Trophoblast cell (in vitro differentiated cells and primary cell): Measurements from ENCODE around the gene RPTOR.

ENCODE experiments used
- DNase-seq, 2 donors: peaks; one replicate each; pipeline ENCODE4 v3.0.0-alpha.2; 2016
- H2AFZ ChIP-seq: 2 replicates; pipeline ENCODE4 v1.6.1; 2013; ENCODE audit warnings: low read length, moderate library complexity, mild to moderate bottlenecking; ENCODE audit not compliant: insufficient read depth, poor library complexity
- H2AK5ac ChIP-seq: 2 replicates; pipeline ENCODE4 v1.6.1; 2013; ENCODE audit warnings: mild to moderate bottlenecking, low read length
- H2BK120ac ChIP-seq: 2 replicates; pipeline ENCODE4 v1.6.1; 2013; ENCODE audit warnings: low read length, mild to moderate bottlenecking, moderate library complexity; ENCODE audit not compliant: insufficient read depth, poor library complexity
- H2BK12ac ChIP-seq: 2 replicates; pipeline ENCODE4 v1.6.1; 2013; ENCODE audit warnings: mild to moderate bottlenecking, low read length, moderate library complexity
- H2BK5ac ChIP-seq: 2 replicates; pipeline ENCODE4 v1.6.1; 2013; ENCODE audit warnings: low read length, low read depth, moderate library complexity, mild to moderate bottlenecking; ENCODE audit not compliant: poor library complexity
- H3K14ac ChIP-seq: 2 replicates; pipeline ENCODE4 v1.6.1; 2013; ENCODE audit warnings: mild to moderate bottlenecking, low read length
- H3K18ac ChIP-seq: 2 replicates; pipeline ENCODE4 v1.6.1; 2013; ENCODE audit warnings: mild to moderate bottlenecking, low read length
- H3K23ac ChIP-seq: 2 replicates; pipeline ENCODE4 v1.6.1; 2013; ENCODE audit warnings: low read length
- H3K27ac ChIP-seq: 2 replicates; pipeline ENCODE4 v1.5.1; 2013; ENCODE audit warnings: low read depth, mild to moderate bottlenecking, inconsistent platforms, low read length, moderate library complexity
- H3K27me3 ChIP-seq: 2 replicates; pipeline ENCODE4 v1.6.1; 2013; ENCODE audit warnings: inconsistent platforms, mild to moderate bottlenecking, low read length, moderate library complexity; ENCODE audit not compliant: insufficient read depth
- H3K36me3 ChIP-seq, 2 experiments: 1 replicate in 1 of 2; 2 replicates in 1 of 2; pipeline ENCODE4 v1.6.1; 2013; ENCODE audit warnings: low read length in 2 of 2, mild to moderate bottlenecking in 2 of 2, moderate library complexity in 1 of 2; ENCODE audit not compliant: insufficient read depth in 2 of 2, control insufficient read depth in 1 of 2
- H3K4ac ChIP-seq: 2 replicates; pipeline ENCODE4 v1.6.1; 2013; ENCODE audit warnings: low read depth, mild to moderate bottlenecking, low read length, moderate library complexity
- H3K4me1 ChIP-seq, 2 experiments: 1 replicate in 1 of 2; 2 replicates in 1 of 2; pipeline ENCODE4 v1.6.1; 2013; ENCODE audit warnings: low read length in 2 of 2, mild to moderate bottlenecking in 2 of 2, moderate library complexity in 1 of 2; ENCODE audit not compliant: insufficient read depth in 2 of 2, control insufficient read depth in 1 of 2
- H3K4me2 ChIP-seq: 2 replicates; pipeline ENCODE4 v1.6.1; 2013; ENCODE audit warnings: inconsistent platforms, mild to moderate bottlenecking, low read length, moderate library complexity
- H3K4me3 ChIP-seq: 2 replicates; pipeline ENCODE4 v1.5.1; 2013; ENCODE audit warnings: mild to moderate bottlenecking, low read depth, low read length, inconsistent platforms
- H3K79me1 ChIP-seq: one replicate; pipeline ENCODE4 v1.6.1; 2013; ENCODE audit warnings: low read length
- H3K79me2 ChIP-seq: 2 replicates; pipeline ENCODE4 v1.6.1; 2013; ENCODE audit warnings: low read length, mild to moderate bottlenecking; ENCODE audit not compliant: control insufficient read depth, insufficient read depth, poor library complexity
- H3K9ac ChIP-seq: 2 replicates; pipeline ENCODE4 v1.6.1; 2013; ENCODE audit warnings: mild to moderate bottlenecking, low read length
- H3K9me3 ChIP-seq: 2 replicates; pipeline ENCODE4 v1.6.1; 2013; ENCODE audit warnings: low read depth, mild to moderate bottlenecking, control low read depth, inconsistent platforms, low read length; ENCODE audit not compliant: insufficient read depth
- H4K12ac ChIP-seq: 2 replicates; pipeline ENCODE4 v1.6.1; 2013; ENCODE audit warnings: low read depth, mild to moderate bottlenecking, low read length, moderate library complexity
- H4K8ac ChIP-seq: 2 replicates; pipeline ENCODE4 v1.6.1; 2013; ENCODE audit warnings: low read depth, mild to moderate bottlenecking, low read length, moderate library complexity
- H4K91ac ChIP-seq: one replicate; pipeline ENCODE4 v1.6.1; 2013; ENCODE audit warnings: low read depth, mild to moderate bottlenecking, low read length, moderate library complexity
- WGBS: extraction: QIAGEN DNeasy Blood & Tissue Kit; methylation state at CpG from one replicate; pipeline ENCODE4 v1.1.7; 2013; ENCODE audit warnings: missing lambda C conversion rate; ENCODE audit not compliant: insufficient read length, insufficient coverage; ENCODE audit errors: extremely low coverage; 5-methylcytosine and 5-hydroxymethylcytosine counted together

RPTOR gene

DNA sequence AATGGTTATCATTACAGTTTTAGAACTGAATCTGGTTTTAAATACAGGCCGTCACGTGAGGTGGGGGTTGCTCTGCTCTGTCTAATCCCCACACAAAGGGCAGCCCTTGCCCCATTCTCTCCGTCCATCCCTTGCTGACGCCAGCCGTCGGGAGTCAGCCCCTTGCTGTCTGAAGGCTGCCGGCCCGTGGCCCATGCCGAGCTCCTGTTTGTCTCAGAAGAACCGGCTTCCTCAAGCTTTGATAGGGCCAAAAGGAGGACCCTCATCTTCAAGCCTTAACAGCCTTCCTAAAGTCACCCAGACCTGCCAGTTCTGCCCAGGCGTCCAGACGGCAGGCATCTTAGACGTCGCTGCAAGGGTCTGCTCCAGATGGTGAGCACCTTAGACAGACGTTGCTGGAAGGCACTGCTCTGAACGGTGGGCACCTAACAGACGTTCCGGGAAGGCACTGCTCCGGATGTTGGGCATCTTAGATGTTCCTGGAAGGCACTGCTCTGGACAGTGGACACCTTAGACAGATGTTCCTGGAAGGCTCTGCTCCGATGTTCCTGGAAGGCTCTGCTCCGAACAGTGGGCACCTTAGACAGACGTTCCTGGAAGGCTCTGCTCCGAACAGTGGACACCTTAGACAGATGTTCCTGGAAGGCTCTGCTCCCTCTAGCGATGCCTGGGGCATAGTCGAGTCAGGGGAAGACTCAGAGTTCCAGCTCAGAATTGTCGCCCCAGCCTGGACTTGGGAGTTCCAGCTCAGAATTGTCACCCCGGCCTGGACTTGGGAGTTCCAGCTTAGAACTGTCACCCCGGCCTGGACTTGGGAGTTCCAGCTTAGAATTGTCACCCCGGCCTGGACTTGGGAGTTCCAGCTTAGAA lies 411.9 kb downstream of the RPTOR start:
- H3K4me3 ChIP-seq, result no peak overlapping the region
- H3K23ac ChIP-seq, result no peak overlapping the region
- DNase-seq, result peak; percentile 52 to 82
- H4K8ac ChIP-seq, result no peak overlapping the region
- no peaks in the 10 kb centered on the region for H3K27me3 ChIP-seq
- peaks cover 2% of the 10 kb centered on the region for H3K9me3 ChIP-seq
- H3K79me1 ChIP-seq, result peaks cover 9% of the 10 kb centered on the region
- H3K4ac ChIP-seq, result no peak overlapping the region
- H3K79me2 ChIP-seq, result peaks cover 1% of the 10 kb centered on the region
- H3K27ac ChIP-seq, result no peak overlapping the region
- H2BK5ac ChIP-seq, result no peak overlapping the region
- no peak overlapping the region for H3K4me2 ChIP-seq
- no peak overlapping the region for H4K12ac ChIP-seq
- no CpG with 5 or more reads among the region's 29 CpGs for WGBS
- no peak overlapping the region for H4K91ac ChIP-seq
- peaks cover 8 to 13% of the 10 kb centered on the region in 2 experiments for H3K36me3 ChIP-seq
- H3K9ac ChIP-seq, result no peak overlapping the region
- peaks cover 5 to 9% of the 10 kb centered on the region in 2 experiments for H3K4me1 ChIP-seq
- no peak overlapping the region for H3K14ac ChIP-seq
- H2AFZ ChIP-seq, result no peak overlapping the region
- no peak overlapping the region for H2AK5ac ChIP-seq
- H3K18ac ChIP-seq, result no peak overlapping the region
- H2BK12ac ChIP-seq, result no peak overlapping the region
- H2BK120ac ChIP-seq, result no peak overlapping the region

- Histone ChIP-seq H3K18ac (no peak overlapping the region), H3K27ac (no peak overlapping the region), H4K8ac (no peak overlapping the region), H2AK5ac (no peak overlapping the region), H4K91ac (no peak overlapping the region), H2BK5ac (no peak overlapping the region), H3K4me2 (no peak overlapping the region), H3K36me3 (peaks cover 8 to 10% of the 10 kb centered on the region in 2 experiments), H3K4me3 (no peak overlapping the region), H3K79me1 (peaks cover 9% of the 10 kb centered on the region), H3K9ac (no peak overlapping the region), H2AFZ (no peak overlapping the region), H3K4ac (no peak overlapping the region), H3K4me1 (peaks cover 5 to 9% of the 10 kb centered on the region in 2 experiments), H2BK120ac (no peak overlapping the region), H3K23ac (no peak overlapping the region), H3K79me2 (peaks cover 1% of the 10 kb centered on the region), H2BK12ac (no peak overlapping the region), H3K27me3 (no peaks in the 10 kb centered on the region), H3K9me3 (peaks cover 2% of the 10 kb centered on the region), H4K12ac (no peak overlapping the region), H3K14ac (no peak overlapping the region)
- WGBS, result no CpG with 5 or more reads among the region's 12 CpGs
- no peak for DNase-seq
Observed at GRCh38 chr17:80957461-80957941, 412.9 kb downstream of the RPTOR start.

GRCh38 chr17:80959330-80960036 lies 414.8 kb downstream of the RPTOR start:
- Histone ChIP-seq H2AFZ (no peak overlapping the region), H3K4me2 (no peak overlapping the region), H3K18ac (no peak overlapping the region), H2AK5ac (no peak overlapping the region), H2BK120ac (no peak overlapping the region), H4K12ac (no peak overlapping the region), H3K14ac (no peak overlapping the region), H3K4ac (no peak overlapping the region), H3K9ac (no peak overlapping the region), H4K91ac (peak overlapping the region; percentile 11), H3K36me3 (peaks cover 8 to 13% of the 10 kb centered on the region in 2 experiments), H4K8ac (peak overlapping the region; percentile 25), H3K27me3 (no peaks in the 10 kb centered on the region), H3K79me1 (peaks cover 9% of the 10 kb centered on the region), H3K27ac (no peak overlapping the region), H3K79me2 (peaks cover 1% of the 10 kb centered on the region), H3K9me3 (peaks cover 2% of the 10 kb centered on the region), H2BK12ac (no peak overlapping the region), H2BK5ac (no peak overlapping the region), H3K4me1 (peaks cover 5 to 9% of the 10 kb centered on the region in 2 experiments), H3K4me3 (no peak overlapping the region), H3K23ac (no peak overlapping the region)
- peak; percentile 95 to 96 for DNase-seq
- WGBS, result no CpG with 5 or more reads among the region's 23 CpGs

DNA sequence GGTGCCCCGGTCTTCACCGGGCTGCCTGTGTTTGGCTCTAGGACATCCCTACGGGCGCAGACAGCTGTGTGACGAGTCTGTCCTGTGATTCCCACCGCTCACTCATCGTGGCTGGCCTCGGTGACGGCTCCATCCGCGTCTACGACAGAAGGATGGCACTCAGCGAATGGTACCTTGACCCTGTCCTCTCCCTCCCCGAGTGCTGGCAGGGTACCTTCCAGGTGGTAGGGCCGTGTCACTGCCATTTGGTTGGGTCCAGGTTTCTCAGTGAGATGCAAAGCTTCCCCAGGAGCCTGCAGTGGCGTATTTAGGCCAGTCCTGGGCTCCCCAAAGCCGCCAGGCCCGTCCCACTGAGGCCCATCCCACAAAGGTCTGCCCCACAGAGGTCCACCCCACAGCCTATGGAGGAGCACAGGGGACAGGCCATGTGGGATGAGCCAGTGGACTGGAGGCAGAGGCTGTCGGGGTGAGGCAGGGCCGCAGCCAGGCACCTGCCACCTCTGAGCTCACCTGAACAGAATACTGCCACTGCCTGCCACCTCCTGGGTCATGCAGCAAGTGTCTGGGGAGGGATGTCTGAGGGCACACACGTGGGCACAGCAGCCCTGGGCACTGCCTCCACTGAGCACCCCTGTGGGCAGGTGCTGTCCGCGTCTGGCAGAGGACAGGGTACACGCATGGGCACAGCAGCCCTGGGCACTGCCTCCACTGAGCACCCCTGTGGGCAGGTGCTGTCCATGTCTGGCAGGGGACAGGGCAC lies 415.6 kb downstream of the RPTOR start:
- DNase-seq, result no peak
- H4K8ac ChIP-seq, result peak overlapping the region; percentile 59
- H3K36me3 ChIP-seq, result peaks cover 11 to 12% of the 10 kb centered on the region in 2 experiments
- H2AFZ ChIP-seq, result peak overlapping the region; percentile 46
- no peak overlapping the region for H3K18ac ChIP-seq
- peak overlapping the region; percentile 42 for H2BK12ac ChIP-seq
- no peaks in the 10 kb centered on the region for H3K9me3 ChIP-seq
- peaks cover 9% of the 10 kb centered on the region for H3K79me1 ChIP-seq
- H3K14ac ChIP-seq, result peak overlapping the region; percentile 45
- H2BK5ac ChIP-seq, result no peak overlapping the region
- peaks cover 1% of the 10 kb centered on the region for H3K79me2 ChIP-seq
- no peak overlapping the region for H4K12ac ChIP-seq
- H2BK120ac ChIP-seq, result peak overlapping the region; percentile 50
- no peak overlapping the region for H3K4ac ChIP-seq
- H3K4me1 ChIP-seq, result peaks cover 5 to 9% of the 10 kb centered on the region in 2 experiments
- H3K23ac ChIP-seq, result no peak overlapping the region
- no peak overlapping the region for H3K4me2 ChIP-seq
- no CpG with 5 or more reads among the region's 24 CpGs for WGBS
- H4K91ac ChIP-seq, result peak overlapping the region; percentile 11
- H3K27me3 ChIP-seq, result no peaks in the 10 kb centered on the region
- H3K27ac ChIP-seq, result no peak overlapping the region
- H3K4me3 ChIP-seq, result no peak overlapping the region
- peak overlapping the region; percentile 39 for H2AK5ac ChIP-seq
- no peak overlapping the region for H3K9ac ChIP-seq
